Retina (tissue), 1 donor: ENCODE measurements around the gene CCL28.

Experiments used
- DNase-seq: peaks from one replicate; pipeline ENCODE4 v3.0.0-alpha.2; 2016

CCL28 gene

GRCh38 chr5:43354774-43355173 is 57.4 kb downstream of the CCL28 start:
- no peak for DNase-seq

- no peak for DNase-seq
Measured at GRCh38 chr5:43353668-43354067, 58.5 kb downstream of the CCL28 start.

GRCh38 chr5:43352915-43353314 is 59.3 kb downstream of the CCL28 start:
- no peak for DNase-seq

- no peak for DNase-seq
Measured at GRCh38 chr5:43352131-43352530, 60.1 kb downstream of the CCL28 start.

GRCh38 chr5:43348861-43349363 is 63.3 kb downstream of the CCL28 start:
- DNase-seq, result no peak

GRCh38 chr5:43348207-43348606 is 64.0 kb downstream of the CCL28 start:
- DNase-seq, result no peak

- DNase-seq, result no peak
Measured at GRCh38 chr5:43338862-43339261, 73.3 kb downstream of the CCL28 start.

GRCh38 chr5:43336159-43336558 is 76.0 kb downstream of the CCL28 start:
- no peak for DNase-seq

GRCh38 chr5:43335681-43336080 is 76.5 kb downstream of the CCL28 start:
- DNase-seq, result no peak

GRCh38 chr5:43332401-43332800 is 79.8 kb downstream of the CCL28 start:
- DNase-seq, result no peak
